ENCODE measurements around the gene ZNF521.

ZNF521 gene

DNA sequence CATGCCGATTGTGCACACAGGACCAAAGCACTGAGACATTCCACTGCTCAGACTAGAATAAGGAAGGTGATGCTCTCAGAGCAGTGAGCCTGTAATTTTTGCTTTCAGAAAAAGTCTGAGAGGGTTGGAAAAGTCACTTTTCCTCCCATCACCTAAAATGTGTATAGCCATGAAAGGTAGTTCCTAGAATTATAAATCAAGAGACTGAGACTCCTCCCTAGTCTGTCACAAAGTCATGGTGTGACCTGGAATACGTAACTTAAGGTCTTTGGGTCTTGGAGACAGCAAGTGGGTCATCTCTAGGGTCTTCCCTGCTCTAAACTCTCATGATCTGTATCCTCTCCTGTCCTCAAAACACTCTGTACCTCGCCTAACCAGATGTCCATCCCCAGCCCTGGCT, 16.9 kb downstream of the ZNF521 start:
- no peak for DNase-seq

DNA sequence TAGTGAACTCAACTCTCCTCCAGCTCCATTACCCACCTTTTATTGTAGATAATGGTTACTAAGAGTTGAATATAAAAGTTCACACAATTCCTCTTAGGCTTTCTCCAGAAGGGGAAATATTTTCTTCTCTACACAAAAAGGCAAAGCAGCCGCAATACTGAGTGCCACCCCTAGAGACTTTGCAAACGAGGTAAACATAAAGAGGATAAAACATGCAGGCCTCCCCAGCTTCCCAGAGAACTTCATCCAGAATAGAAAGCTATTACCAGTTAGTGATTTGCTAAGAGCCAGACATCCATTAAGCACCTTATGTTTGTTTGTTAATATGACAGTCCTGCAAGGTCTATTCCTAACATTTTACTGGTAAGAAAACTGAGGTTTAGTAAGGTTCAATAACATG, 17.4 kb downstream of the ZNF521 start:
- no peak for DNase-seq

DNA sequence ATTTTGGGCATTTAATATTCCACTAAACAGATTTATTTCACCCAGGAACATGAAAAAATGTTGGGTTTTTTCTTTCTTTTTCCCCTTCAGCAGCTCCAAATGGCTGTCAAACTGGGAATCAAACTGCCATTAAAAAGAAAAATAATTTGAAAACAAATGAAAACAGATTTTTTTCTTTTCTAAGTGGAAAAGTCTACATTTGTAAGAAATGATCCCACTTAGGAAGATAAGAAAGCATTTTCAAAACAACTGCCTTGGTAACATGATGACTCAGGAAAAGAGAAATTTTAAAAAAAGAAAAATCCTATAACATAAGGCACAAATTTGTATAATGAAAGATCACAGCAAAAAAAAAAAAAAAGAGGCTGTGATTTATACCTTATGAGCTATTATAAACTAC, 20.0 kb downstream of the ZNF521 start:
- no peak for DNase-seq

DNA sequence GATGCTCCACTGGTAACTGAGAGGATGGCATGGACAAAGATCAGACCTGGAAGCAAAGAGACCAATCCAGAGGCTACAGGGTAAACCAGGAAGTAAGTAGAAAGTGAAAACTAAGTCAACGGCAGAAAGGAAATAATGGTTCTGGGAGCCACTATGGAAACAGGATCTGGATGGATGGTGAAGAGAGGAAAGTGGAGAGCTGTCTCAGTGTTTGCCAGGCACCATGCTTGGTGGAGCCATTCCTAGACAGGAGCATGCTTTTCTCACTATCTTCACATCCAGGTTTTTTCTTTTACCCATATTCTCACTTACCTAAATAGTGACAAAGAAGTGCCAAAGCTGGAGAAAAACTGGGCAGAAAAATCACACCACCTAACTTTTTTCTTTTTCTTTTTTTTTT, 22.2 kb downstream of the ZNF521 start:
- DNase-seq, result no peak

DNA sequence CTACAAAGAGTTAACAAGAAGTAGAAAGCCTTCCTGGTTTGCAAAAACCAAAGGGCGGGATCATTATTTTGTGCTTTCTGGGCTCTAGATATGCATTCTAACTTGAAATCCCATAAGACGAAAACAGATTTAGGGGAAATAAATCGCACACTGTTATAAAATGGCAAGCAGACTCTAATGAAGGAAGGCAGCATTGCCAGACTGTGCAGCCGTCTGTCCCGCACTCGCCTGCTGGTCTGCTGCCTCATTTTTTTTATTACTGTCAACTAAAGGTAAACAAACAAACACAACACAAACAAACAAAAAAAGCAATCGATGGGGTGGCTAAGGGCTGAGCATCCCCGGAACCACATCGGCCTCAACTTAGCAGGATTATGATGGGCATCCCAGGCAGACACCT, 24.4 kb downstream of the ZNF521 start:
- DNase-seq, result no peak

DNA sequence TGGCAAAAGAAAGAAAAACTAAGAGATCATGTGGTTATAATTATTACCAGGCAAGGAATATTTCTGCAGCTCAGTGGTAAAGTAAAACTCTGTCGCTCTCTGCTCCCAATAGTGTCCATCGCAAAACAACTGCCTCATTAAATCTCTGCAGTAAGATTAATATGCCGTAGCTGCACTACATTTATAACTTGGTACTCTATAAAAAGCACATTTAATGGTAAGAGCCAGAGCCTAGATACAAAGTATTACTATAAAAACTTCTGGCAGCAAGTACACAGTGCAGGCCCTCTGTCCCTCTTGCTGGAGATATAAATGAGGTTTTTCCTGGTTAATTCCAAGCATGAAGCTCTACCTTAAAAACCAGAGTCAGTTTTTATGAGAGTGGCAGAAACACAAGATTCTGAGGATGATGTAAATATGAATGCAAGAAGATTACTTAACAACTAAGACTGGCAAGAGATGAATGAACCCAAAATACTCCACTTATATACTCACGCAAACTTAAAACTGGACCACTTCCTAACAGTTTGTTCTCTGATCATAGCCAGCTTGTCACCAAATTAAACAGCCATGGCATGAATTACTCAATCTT, 25.5 kb downstream of the ZNF521 start:
- no peak for DNase-seq

DNA sequence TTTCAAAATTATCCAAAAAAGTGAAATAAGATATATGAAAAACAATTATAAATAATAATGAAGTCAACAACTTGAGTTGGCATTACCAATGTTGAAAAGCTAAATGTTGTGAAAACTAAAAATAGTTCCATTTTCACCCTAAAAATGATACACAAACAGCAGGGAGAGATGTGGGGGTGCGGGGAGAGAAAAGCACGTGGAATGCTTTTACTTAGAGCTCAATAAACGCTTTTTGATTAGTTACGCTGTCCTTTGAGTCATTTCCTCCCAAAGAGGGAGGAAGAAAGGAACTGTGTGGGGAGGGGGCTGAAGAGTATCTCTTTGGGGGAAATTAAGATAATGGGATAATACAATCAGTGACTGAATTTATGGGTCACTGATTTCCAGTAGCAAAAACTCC, 29.2 kb downstream of the ZNF521 start:
- DNase-seq, result no peak

DNA sequence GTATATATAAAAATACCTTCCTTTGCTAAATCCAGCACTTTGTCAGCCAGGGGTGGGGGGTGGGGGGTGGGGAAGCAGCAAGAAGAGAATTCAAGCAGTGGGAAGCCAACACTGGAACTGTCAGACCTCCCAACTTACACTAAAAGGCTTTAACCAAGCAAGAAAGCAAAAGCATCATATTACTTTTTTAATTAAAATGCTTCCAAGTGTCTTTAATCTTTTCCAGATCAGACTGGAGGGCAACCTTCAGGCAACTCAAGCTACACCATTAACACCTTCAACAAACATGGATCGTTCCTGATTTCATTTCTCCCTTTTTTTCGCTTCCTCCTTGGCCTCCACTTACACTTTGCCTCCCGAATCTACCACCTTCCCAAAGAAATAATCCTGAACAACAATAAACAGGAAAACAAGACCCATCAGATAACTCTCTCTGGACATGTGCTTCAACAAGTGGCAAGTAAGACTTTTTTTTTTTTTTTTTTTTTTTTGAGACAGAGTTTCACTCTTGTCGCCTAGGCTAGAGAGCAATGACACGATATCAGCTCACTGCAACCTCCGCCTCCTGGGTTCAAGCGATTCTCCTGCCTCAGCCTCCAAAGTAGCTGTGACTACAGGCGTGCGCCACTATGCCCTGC, 35.5 kb downstream of the ZNF521 start:
- no peak for DNase-seq

DNA sequence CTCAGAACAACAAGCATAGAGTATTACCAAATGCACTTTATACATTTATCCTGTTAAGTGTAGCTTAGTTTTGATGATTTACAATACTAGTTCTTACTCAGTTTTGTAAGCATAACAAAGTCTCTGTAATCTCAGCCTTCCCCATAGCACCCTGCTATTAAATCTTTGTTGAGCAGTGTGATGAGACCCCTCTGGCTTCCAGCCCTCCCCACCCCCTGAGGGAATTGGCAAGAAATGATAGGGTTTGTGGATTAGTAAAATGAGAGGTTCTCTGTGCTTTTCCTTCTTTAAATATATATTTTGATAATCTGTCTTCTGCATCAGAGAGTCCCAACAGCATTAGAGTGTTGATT, 37.2 kb downstream of the ZNF521 start:
- no peak for DNase-seq

DNA sequence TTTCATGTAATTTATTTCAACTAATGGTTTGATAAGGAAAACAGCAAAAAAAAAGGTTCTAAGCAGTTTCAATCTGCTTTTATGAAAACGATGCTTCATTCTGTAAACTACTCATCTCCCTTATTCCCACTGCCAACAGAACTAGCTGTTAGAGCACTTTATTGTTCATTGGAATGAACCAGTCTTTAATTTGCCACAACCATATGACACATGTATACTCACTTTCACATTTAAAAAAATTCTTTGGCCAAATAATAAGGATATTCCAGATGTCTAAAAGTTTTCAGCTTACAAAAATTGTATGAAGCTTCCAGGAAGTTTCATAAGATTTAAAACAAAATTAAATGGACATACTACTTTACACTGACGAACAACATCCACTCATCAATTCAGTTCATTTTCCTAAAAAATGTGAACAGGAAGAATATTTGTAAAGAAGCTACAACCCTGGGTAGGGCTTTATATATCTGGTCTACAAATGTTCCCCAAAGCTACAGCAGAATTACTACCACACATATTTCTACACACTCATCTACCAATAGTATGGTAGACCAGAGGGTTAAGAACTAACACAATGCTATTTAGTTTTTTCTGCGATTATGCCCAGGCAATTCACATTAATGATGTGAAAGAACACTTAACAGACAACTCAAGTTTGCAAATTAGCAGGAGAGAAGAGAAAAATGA, 37.7 kb downstream of the ZNF521 start:
- no peak for DNase-seq

DNA sequence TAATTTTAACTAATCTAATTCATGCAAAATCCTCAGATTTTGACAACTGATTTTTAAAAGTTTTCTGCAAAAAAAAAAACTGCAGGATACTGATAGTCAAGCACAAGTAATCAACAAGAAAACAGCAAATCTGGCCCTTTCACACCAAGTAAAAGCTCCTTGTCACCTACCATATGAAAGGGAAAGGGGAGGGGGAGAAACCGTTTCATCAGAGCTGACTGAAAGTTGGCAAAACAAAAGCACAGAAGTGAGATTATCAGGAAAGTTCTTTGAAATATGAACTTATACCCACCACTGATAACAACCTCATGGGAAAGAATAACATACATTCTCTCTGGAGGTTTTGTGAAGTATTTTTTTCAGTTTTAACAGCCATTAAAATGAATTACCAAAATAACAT, 38.7 kb downstream of the ZNF521 start:
- DNase-seq, result no peak

DNA sequence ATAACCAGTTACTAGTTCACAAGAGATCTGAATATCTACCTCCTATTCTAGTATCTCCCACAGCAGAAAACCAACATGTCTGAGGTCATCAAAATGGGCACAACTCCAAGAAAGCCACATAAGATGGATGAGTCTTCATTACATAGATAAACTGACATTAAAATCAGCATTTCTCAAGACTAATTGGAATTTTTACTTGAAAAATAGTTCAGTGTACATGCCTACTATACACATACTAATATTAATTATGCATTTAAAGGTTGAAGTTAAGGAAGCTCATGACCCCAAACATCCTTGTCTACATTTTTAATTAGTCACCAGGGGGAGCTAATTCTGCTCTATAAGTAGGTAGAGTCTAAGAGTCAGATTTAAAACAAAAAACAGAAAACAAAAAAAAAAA, 41.9 kb downstream of the ZNF521 start:
- DNase-seq, result no peak

DNA sequence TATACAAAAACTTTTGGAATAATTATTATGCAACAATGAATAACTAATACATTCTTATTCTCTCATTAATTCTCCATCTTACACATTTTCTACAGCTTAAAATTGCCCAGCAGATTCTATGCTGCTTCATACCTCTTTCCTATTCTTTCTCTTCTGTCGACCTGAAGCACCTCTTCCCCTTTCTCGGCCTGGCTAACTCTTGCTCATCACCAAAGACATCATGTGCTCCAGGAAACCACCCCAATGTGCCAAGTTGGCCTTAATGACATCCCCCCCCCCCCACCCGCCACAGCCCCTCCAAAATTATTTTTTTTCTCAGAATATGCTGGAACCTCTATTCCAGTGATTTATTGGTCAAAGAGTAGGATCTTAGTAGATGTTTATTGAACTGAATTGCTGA, 43.6 kb downstream of the ZNF521 start:
- DNase-seq, result no peak

DNA sequence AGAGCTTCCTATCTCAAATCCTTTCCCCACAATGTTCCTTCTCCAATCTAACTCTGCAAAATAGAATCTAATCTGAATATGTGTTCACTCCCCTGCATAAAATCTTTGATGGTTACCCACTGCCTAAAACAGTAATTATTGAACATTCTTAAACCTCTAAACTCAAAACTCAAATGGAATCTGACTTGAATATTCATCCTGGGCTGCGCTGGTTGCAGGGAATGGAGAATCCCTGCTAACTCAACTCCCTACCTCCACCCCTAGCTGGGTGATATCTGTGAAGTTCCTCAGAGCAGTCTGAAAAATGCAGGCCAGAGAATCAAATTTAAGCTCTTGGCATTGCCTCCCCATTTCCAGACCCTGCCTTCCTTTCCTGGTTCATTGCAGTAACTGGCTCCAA, 44.8 kb downstream of the ZNF521 start:
- no peak for DNase-seq

DNA sequence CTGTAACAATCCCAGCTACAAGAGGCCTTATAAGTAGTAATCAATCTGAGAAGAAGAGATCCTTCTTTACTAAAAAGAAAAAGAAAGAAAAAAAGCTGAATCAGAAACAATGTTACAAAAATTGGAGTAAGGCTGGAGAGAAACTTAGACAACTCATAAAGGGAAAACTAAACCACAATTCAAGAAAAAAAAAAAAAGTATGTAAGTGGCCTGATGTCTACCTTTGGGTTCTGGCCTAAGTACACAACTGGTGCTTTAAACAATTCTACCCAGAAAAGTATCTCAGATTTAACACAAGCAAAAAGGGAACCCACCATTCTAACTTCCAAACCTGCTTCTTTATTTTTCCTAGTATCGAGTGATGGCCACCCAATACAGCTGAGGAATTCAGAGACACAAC, 45.3 kb downstream of the ZNF521 start:
- DNase-seq, result no peak

DNA sequence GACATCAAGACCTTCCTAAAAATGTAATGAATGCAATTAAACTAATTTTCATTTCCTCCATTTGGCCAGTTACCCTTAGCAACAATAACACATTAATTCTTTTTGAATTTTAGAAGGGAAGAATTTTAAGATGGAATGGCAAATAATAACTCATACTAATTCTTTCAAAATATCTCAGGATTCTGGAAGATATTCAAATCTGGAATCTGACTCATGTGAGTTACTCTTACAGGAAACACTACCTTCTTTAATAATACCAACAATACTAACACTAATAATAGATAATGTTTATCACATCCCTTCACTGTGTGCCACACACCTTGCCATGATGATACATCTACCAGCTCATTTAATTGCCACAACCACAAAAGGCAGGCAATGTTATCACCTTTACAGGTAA, 46.4 kb downstream of the ZNF521 start:
- DNase-seq, result no peak

DNA sequence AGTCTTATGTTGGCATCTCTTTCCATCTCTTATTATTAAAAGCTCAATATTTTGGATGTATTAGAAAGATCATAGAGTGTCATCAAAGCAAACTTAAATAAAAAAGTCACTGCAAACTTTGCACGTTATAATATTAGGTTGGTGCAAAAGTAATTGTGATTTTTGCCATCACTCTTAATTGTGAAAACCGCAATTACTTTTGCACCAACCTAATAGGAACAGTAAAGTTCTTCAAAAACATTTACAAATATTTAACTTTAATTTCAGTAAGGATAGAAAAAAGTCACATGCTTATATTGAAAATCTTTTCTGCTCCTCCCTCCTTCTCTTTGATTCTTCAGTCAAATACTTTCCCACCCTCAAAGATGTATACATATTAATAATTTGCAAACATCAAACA, 51.5 kb downstream of the ZNF521 start:
- no peak for DNase-seq

DNA sequence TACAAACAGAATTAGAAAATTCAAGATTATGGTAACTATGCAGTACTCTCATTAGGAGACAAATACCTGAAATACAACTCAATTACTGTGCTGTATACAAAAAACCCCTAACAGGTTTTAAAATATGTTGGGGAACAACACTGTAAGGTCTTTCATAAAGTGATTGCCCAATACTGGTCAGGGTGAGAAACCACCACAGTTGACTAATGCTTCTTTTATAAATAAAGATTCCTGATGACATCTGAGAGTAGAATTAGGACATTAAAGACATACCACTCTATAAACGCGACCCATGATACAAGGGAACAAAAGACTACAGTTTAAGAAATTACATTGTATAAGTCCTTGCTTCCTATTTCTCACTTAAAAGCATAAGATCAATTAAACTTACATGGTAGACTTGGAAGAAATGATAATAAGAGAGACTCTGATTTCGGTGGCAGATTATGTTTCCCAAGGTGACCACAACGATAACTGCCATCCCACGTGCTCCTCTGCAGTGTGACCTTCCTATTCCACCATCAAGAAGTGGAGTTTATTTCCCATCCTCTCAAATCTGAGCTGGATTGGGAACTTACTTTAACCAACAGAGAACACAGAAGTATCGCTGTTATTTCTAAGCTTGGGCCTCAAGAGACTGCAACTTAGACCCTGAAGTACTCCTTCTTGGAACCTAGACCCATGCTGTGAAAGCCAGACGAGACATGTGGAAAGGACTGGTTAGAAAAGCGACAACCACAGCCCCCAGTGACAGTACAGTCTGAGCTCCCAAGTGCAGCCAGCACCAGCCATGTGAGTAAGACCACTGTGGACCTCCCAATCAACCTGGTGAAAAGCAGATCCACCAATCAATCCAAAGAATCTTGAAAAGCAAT, 52.3 kb downstream of the ZNF521 start:
- no peak for DNase-seq

DNA sequence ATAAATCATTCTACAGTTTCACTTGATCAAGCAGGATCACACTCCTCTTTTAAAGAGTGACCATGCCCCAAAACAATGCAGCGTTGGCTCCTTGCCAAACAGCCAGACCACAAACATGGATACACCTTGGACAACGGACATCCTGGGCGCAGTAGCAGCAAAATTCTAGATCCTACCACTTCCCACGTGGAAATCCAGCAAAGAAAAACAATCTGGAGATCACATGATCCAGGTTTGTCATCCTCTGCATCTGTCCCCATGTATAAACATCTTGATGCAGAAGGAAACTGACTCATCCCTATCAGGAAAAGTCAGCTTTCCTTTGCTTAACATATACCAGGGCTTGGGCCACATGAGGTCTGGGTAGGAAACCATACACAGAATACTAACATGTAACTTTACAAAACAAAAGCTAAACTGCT, 53.1 kb downstream of the ZNF521 start:
- no peak for DNase-seq

DNA sequence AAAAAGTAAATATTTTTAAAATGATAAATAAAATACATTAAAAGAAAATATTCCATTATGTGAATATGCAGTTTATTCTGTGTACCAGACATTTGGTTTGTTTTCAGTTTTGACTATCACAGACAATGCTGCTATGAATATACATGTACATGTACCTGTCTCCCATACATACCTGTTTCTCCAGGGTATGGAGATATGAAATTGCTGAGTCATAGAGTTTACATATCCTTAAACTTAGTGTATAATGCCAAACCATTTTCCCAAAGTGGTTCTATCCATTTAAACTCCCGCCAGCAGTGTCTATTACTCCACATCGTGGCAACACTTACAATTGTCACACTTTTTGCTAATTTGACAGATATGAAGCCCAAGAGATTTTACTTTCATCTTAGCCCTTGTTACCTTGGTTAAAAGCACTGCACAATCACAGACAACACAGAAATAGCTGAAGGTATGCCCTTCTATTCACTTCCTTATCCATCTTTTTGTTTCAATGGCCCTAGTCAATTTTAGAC, 56.3 kb downstream of the ZNF521 start:
- no peak for DNase-seq

DNA sequence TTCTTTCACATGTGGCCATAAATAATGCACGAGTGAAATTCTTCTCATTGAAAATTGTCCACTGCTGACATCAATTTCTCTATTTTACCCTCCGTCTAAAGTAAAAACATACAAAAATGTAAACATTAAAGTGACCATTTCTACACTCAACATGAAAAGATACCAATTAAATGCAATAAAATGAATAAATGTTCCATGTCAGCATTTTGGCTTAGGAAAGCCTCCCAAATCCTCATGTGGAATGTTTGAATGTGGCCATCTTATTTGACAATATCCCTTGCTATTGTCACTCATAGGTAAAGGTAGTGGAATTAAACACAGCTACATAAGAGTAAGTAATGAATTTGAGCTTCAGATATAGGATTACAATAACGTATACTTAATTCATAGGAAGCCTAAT, 60.8 kb downstream of the ZNF521 start:
- DNase-seq, result no peak

DNA sequence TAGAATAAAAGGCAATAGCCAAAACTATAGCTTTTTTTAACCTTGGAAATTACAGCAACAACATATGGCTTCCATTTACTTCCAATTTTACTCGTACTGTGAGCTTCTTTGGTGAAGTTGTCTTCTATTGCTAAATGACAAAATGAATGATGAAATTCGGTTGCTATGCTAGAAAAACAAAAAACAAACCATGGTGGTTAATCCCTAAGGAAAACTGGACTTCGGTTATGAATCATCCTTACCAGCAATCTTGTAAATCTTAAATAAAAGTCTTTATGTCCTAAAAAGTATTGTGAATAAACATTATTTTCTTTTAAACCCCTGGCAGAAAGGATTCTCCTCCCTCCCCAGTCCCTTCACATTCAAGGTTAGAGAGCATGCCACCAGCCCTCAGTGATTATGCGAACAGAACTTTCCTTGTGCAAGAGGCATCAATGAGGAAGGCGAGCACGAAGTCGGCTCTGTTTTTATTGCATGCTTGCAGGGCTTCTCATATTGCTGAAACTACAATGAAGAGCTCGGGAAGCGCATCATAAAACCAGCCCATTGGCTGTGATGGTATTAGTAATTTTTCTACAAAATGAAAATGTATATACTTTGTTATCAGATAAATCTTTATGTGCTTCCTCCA, 62.9 kb downstream of the ZNF521 start:
- DNase-seq, result no peak

DNA sequence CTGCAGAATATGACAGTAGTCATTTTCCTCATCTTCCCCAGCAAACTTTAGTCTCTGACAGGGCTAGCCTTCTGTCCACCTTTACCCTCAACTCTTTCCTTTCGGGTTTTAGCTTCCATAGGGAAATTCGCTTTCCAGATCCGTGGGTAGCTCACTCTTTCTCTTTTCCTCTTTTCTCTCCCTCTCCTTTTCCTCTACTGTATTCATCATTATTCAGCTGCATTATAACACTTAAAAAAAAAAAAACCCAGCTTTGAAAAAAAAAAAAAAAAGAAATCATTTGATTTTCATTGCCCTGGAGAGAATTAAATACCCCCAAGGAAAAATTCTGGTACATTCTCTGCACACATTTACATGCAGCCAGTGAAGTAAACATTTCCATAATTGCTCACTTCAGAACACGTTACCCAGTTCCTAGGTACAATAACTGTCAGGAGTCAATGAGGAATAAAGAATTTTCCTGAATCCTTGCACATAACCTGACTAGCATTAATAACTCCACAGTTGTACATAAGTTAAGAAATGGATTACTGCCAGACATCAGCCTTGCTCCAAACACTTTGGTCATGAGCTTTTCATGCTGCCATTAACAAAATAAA, 63.5 kb downstream of the ZNF521 start:
- DNase-seq, result no peak
